Inflammatory macrophage (primary cell): ENCODE results near the gene THBS2.
"Not testable (repeated sequence)": the region's sequence is repeated elsewhere in the genome, so short reads cannot be mapped to it uniquely, and the experiment has no call there.

Experiments
- DNase-seq, 2 donors: peaks; one replicate each; pipeline ENCODE4 v3.0.0-alpha.2; 2020 to 2022
- total RNA-seq, 18 experiments: gene quantifications; one replicate each; lab custom pipeline; 2026; ENCODE audit warnings: mixed read lengths in 6 of 18, inconsistent platforms in 2 of 18; lab: John Stamatoyannopoulos, UW

THBS2 gene
- total RNA-seq: 0 to 0.57 (median 0.07) reads per million in 18 experiments

DNA sequence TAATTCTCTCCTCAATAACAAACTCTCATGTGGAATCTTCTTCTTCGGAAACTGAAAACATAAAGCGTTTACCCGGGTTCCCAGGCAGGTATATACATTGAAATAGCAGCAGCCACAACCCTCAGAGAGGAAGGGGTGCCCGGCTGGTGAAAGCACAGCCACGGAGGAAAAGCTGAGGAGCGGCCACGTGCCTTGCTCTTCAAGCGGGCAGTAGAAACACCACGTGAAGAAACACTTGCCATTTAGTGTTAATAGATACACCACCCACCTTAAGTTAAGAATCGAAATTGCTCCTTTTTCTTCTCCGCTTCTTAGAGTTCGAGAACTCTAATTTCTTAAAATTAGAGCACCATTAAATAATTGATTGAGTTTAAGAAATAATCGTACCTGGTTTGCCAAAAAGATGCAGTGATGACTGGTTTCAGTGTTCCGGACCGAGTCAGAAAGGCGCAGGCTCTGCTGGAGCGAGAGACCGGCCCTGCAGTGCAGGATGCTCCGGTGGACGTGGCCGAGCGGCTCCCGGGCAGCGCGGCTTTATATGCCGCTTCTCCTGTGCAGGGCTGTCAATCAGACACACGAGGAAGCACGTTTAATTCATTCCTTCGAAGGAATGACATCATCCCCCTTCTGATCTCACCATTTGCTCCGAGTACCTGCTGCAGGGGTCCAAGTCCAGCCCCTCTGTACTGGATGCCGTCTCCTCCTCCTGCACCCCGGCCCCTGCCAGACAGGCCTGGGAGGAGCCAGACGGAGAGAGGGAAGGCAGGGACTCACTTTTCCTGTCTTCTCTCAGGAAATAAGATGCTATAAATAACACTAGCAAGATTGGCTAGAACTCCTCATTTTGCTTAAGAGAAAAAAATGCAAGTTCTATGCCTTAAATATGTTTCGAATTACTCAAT lies at the start of gene THBS2:
Gene THBS2 (minus strand): TSS at position 510 of the 902 bp plus-strand sequence. CDS start 3,062 bp downstream, outside the sequence.
- no peak for DNase-seq

DNA sequence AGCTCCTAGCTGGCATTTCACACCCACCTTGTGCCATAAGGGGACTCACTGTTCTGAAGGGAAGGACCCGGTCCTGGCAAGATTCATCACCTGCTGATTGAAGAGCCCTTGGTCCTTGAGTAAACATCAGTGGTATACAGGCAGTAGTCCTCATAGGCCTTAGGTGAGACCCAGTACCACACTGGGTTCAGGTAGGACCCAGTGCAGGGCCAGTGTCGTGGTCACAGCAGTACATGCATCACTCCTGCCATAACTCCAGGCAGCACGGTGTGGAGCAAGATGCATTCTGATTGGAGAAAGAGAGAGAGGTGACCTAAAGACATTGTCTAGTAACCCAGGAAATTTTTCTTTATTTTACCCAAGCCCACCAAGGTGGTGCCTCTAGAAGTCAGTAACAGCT lies 49.1 kb upstream of the THBS2 start:
- DNase-seq: no peak

DNA sequence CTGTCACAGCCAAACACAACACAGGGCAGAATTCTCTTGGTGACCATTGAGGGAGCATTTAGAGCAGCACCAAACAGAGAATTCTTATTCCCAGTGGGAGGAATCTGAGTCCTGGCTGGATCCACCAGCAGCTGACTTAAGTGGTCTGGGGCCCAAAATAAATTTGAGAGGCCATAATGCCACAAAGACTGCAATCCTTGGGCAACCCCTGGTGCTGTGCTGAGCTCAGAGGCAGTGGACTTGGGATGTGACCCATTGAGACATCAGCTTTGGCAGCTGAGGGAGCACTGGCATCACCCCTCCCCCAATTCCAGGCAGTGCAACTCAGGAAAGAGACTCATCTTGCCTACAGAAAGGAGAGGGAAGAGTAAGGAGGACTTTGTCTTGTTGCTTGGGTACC lies 48.6 kb upstream of the THBS2 start:
- no peak for DNase-seq

DNA sequence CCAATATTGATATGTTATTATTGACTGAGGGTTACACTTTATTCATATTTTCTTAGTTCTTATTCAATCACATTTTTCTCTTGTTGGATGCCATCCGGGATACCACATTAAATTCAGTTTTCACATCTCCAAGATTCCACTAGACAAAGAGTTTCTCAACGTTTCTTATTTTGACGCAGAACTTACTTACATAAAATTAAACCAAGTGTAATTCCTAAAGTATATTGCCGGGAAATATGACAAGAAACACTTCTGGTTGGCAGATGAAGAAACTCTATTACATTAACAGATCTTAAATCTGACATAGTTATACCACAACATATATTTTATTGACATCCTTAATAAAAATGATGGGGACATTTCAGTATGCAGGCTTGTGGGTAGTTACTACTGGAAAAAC lies 47.3 kb upstream of the THBS2 start:
- DNase-seq: no peak

DNA sequence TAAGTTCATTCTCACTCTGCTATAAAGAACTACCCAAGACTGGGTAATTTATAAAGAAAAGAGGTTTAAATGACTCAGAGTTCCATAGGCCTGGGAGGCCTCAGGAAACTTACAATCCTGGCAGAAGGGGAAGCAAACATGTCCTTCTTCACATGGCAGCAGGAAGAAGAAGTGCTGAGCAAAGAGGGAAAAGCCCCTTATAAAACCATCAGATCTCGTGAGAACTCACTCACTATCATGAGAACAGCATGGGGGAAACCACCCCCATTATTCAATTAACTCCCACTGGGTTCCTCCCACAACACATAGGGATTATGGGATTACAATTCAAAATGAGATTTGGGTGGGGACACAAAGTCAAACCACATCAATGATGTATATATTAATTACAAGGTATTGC lies 45.0 kb upstream of the THBS2 start:
- not testable (repeated sequence) for DNase-seq

DNA sequence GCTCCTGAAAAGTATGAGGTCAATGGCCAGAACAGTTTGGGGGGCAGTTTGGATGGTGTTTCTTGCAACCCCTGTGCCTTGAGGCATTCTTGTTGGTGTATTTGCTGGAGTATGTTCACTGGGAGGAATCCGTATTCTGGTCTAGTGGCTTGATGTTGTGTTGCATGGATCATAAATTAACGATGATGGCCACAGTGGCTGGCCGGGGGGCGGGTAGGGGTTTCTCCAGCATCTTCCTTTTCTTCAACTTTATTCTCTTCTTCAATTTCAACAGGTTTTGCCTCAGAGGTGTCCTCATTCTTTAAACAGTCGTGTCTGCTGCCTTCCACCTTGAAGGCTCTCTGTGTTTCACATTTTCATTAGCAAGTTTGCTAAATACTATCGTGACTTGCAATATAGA lies 43.0 kb upstream of the THBS2 start:
- DNase-seq: no peak

DNA sequence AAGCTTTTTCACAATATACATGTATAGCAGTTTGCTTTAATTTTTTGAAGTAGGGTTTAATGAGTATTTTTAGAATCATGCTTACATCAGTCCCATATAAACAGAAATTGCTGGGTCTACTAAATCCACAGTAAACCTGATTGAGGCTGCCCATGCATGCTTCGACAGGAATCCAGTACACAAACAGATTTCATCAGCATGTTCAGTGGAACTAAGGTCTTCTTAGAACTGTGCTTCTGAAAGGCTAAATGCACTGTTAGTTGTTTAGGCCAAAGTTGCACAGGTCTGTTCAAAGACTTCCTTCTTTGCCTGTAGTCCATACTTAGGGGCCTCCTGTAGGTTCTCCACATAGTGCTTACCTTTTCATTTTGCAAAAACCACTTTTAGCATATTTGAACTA lies 42.5 kb upstream of the THBS2 start:
- DNase-seq: no peak

DNA sequence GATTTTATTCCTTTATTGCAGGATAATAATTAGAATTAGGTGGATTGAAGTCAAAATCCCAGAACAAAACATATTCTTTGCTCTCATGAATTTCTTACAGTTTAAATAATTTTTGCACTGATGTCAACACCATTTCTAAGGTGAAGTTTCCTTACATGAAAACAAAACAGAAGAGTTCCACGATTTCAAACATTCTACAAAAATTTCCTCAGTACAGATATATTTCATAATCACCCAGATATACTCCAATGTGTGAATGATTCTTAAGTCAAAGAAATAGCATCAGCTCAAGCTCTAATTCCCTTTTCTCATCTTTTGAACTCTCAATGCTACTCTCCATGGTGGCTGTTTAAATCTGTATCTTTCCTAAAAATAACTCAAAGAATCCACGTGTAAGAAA lies 39.5 kb upstream of the THBS2 start:
- peak; percentile 20 to 57 for DNase-seq

DNA sequence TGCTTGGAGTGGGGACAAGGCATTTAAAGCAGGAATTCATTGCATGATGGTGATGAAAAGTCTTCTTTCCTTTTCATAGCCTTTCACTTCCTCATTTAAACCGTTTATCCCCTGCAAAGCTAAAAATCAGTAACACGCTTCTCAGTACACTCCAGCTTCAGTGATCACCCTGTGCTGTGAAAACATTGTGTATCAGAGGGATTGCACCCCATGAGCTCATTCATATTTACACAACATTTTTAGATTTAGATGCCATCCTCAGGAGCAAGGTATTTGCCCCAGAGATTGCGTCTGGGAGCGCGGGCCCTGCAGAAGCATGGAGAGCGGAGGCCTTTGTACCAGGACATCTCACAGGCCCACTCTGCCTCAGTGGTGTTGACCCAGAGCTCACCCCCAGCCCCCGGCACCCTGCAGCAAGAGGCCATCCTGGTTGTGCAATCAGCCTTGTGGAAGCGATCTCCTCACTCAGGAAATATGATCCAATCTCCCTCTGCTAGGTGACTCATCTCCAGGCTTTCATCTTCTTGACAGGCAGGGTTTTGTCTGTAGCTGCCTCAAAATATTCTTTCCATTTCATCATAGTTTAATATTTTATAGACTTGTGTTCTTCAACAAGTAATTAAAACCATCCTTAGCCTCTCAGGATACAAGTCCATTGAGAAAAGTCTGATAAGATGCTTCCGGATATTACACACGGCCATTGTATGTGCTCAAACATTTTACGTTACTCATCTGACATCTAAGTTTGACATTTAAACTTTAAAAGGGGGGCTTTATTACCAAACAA lies 38.9 kb upstream of the THBS2 start:
- DNase-seq: peak; percentile 78 to 91

DNA sequence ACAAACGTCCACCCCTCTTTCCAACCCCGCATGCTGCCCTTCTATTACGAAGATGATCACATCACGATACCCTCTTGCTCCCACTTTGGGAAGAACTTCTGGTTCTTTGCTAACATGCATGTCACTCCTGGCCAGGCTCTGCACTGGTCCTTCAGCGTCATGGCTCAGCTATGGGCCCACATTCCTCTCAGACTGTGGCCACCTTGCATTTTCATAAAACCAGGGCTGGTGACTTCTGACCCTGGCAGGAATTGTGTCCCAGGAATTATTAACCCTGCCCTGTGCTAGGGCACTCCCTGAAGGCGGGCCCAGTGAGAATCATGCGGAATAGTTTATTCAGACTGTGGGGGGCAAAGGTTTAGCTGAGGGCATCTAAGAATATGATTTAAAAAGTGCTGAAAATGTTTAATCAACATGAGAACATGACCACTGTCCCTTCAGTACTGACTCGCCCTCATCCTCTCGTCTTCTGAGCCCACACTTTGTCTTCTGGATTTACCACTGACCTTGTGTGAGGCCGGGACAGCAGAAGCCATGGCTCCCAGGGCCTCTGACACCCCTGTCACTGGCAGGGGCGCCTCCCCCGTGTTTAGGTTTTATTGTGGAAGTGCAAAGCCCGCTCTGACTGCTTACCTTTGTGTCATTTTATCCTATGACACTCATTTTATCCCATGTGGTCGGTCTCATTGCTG lies 38.1 kb upstream of the THBS2 start:
- DNase-seq: no peak

DNA sequence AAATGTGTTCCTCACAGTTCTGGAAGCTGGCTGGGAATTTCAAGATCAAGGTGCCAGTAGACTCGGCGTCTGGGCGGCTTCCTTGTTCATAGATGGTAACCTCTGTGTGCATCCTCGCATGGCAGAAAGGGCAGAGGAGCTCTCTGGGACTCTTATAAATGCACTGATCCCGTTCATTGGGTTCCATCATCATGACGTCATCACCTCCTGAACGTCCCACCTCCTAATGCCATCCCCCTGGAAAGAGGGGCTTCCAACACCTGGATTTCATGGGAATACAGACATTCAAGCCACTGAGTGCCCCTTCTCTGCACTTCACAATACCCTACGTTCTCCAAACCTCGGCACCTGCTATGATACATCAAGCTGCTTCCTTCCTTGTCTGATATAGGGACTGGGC lies 37.5 kb upstream of the THBS2 start:
- DNase-seq: no peak

DNA sequence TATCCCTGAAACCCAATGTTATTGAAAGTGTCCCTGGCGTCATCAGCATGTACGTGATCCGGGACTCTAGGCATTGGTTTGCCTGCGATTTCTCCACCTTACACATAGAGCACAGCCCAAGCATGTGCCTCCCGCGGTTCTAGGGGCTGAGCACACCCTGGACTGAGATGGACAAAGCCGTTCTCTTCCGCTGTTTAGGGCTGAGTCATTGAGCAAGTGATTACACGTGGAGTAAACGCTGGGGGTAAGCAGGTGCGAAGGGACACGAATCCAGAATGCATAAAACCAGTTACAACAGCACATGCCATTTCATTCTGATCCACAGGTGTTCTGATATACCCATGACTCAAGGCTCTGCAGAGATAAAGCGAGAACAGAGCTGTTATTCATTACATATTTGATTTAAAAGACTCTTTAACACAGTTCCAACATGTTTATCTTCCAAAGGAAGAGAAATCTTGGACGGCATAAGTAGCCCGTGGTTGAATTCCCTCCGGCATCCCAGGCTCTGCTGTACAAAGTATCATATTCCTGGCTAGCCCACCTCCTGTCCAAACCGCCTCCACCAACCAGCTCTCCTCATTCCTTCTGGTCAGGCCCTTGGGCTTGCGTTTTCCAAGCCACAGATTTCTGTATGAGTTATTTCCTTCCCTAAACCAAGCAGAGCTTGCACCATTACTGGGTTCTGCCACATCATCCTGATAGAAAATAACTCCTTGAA lies 36.1 kb upstream of the THBS2 start:
- DNase-seq: peak; percentile 78 to 85

DNA sequence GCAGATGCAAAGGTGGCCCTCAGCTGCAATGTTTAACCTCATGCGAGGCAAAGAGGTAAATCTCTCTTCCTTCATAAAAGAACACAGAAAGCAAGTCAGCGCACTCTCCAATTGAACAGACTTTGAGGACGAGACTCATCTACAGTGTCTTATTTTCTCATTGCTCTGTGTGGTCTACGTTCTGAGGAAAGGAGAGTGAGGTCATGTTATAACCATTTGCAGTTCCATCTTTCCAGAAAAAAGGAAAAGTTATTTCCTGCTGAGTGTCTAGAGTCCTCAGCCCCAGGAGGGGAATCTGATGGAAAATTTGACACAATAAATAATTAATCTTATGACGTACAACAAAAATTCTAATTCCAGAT lies 35.6 kb upstream of the THBS2 start:
- DNase-seq: no peak

DNA sequence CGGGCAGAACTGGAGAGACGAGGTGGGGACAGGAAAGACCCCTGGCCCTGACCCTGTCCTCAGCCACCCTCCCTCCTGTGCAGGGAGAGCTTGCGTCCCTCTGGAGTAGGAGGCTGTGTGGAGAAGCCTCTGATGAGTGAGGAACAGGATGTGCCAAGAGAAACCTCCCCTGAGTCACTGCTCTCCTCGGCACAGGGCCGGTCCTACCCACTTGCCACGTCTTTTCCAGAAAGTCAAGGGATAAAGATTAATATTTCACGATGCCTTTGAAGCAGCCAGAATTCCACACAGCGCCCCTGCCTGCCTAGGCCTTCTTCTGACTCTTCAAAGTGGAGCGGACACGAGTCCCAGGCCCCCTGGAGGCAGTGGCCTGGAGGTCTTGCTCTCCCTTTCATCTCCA lies 34.9 kb upstream of the THBS2 start:
- DNase-seq: peak; percentile 36 to 70

DNA sequence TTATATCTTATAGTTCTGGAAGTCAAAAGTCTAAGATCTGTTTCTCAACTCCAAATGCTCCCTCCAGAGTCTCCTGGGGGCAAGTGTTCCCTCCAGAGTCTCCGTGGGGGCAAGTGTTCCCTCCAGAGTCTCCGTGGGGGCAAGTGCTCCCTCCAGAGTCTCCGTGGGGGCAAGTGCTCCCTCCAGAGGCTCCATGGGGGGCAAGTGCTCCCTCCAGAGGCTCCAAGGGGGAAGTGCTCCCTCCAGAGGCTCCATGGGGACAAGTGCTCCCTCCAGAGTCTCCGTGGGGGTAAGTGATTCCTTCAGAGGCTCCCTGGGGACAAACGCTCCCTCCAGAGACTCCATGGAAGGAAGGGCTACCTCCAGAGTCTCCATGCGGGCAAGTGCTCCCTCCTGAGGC lies 34.0 kb upstream of the THBS2 start:
- peak in 1 of 2 donors; percentile 18 for DNase-seq

DNA sequence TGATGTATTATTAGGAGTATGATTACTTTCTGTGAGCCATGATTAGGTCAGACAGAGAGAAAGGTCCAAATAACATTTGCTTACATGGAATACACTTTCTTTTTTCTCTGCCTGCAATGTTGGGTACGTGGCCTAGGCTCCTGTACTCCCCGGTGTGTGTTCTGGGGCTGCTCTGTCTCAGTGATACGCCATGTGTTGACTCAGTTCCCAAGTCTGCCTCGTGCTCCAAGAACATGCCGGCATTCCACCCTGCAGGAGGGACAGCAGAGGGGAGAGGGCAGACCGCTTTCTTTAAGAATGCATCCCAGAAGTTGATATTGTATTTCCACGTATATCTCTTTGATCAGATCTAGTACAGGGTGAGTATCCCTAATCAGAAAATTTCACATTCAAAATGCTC lies 33.3 kb upstream of the THBS2 start:
- no peak for DNase-seq

DNA sequence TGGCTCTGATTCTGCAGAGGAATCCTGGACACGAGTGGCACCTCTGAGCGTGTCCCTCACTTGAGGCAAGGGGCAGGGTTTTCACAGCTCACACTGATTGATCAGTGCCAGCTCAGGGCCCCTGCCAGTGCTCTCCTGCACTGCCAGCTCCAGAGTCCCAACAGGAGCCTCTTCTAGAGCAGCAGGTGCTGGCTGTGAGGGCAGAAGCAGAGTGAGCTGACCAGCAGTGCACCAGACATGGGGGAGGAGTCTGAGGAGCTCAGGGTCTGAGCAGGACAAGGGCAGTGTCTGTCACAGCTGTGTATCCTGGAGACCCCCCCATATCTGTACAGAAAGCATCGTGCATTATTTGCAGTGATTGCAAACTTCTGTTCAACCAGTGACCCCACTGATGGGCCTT lies 31.5 kb upstream of the THBS2 start:
- DNase-seq: no peak

DNA sequence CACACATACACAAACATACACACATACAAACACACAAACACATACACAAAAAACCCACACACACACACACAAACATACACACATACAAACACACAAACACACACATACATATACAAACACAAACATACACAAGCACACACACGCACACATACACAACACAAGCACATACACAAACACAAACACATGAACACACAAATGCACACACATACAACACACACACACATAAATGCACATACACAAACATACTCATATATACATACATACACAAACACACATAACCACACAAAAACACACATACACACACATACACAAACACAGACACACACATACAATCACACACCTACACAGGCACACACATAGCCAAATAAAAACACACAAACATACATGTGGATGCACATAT lies 30.3 kb upstream of the THBS2 start:
- no peak for DNase-seq

DNA sequence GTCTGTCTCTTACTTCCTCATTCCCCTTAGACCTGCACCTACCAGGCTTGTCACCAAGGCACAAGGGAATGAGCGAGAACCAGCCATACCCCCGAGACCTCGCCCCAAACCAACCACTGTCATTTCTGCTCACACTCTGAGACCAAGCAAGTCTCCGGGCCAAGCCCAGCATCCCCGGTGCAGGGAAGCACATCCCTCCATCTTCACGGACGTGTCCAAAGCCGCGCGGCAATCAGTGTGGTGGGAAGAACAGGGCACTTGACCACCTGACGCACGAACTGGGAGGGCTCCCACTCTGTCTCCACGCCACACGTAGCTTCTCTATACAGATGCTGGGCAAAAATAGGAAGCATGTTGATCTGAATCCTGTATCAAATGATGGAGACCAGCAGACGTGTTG lies 28.4 kb upstream of the THBS2 start:
- DNase-seq: no peak

DNA sequence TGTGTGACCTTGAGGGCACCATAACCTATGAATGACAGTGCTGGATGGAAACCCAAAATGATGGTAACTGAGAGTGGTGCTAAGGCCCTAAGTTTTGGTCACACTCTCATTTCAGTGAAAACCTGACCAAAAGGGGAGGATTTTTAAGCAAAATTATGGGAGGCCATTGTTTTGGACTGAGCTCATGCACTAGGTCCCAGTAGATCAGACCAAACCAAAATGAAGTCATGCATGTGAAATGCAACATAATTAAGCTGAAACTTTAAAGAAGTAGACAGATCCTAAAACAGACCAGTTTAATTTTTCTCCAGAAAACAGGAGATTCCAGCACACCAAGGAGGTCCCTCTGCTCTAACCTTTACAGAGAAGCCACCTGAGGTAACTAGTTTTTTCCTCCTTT lies 24.0 kb upstream of the THBS2 start:
- no peak for DNase-seq

DNA sequence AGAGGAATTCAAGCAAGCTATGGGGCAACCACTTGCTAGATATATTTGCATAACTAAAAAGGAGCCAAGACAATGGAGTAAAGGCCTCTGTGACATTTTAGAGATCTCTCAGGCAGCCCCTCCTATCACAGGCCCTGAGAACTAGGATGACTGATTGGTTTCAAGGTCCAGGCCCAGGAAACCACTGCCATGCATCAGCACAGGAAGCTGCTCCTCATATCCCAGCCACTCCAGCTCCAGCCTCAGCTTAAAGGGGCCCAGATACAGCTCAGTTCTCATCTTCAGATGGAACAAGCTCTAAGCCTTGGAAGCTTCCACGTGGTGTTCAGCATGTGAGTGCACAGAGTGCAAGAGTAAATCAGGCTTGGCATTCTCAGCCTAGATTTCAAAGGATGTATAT lies 21.1 kb upstream of the THBS2 start:
- no peak for DNase-seq

DNA sequence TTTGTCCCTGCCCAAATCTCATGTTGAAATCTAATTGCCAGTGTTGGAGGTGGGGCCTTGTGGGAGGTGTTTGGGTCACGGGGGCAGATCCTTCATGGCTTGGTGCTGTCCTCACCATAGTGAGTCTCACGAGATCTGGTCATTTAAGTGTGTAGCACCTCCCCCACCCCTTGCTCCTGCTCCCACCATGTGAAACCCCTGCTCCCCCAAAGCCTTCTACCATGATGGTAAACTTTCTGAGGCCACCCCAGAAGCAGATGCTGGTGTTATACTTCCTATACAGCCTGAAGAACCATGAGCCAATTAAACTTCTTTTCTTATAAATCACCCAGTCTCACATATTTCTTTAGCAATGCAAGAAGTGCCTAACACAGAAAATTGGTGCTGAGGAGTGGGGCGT lies 19.9 kb upstream of the THBS2 start:
- no peak for DNase-seq

DNA sequence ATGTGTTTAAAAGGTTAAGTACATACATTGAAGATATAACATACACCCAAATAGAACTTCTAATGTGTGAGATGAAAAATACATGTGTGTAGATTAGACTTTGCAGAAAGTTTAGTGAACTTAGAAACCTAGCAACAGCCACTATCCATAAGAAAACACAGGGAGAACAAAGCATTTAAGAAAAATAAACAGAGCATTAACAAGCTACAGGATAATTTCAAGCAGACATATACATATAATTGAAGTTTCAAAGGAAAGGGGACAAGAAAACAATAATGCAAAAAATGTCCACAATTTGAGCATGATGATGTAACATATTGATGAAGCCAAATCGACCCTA lies 18.2 kb upstream of the THBS2 start:
- DNase-seq: no peak
